ENCODE data around the gene THOC6. TPM values are rescaled to one million over a fixed set of nuclear protein-coding genes. Genes with fewer than 3 reads are reported as not detected.
A peak's percentile ranks its signal among the peaks of the same experiment; 100 is the strongest.

Gene THOC6
- polyA plus RNA-seq, 2 of the 4 experiments (the other 2 are of a cell fraction) = 32.5 to 53.2 TPM

- no peak for TF ChIP-seq ELK1 (IDR thresholded peaks at IDR 0.05; ENCODE audit: low read depth, low read length)
- no peak for TF ChIP-seq CBX8 (IDR thresholded peaks at IDR 0.05)
- TF ChIP-seq CEBPB (IDR thresholded peaks at IDR 0.05) = no peak
- CTCF ChIA-PET = interaction anchor here (0.9 to 11.8 kb wide), 3 partner anchors 7 to 22 kb away, joined by 4 to 178 read pairs (median 6); no protein-coding TSS in a partner anchor
- 0 out of 3 replicates have a peak, but pooled peaks cover 4% of the 10 kb centered on the region for H3K4me1 ChIP-seq
- peak within 1 kb of the TSS in 1 of 2 experiments; percentile 43; a peak in 2 of 6 replicates for H3K27ac ChIP-seq
- ATAC-seq (no peak), FAIRE-seq (no peak), DNase-seq (ENCODE audit: low read depth in 1 of 2, low spot score in 1 of 2) (no peak)
- H3K4me2 ChIP-seq = peak within 1 kb of the TSS; percentile 68
- H3K4me3 ChIP-seq = peak within 1 kb of the TSS; percentile 30; the same call in 1 of the 3 replicates
- POLR2A ChIA-PET = no interaction called here
- WGBS (ENCODE audit: missing lambda C conversion rate) = 64% methylated on average over 11 of the region's 44 CpGs
- H3K9me3 ChIP-seq = no peaks in the 10 kb centered on the region
Observed at GRCh38 chr16:3036726-3037315, 13.0 kb downstream of the THOC6 start, which contains the start of gene BICDL2. TSS of gene BICDL2 (minus strand) at chr16:3036944. CDS start at chr16:3035496, 1,448 bp downstream.

GRCh38 chr16:3038256-3038655 lies 14.4 kb downstream of the THOC6 start:
- no peak overlapping the region for H3K27ac ChIP-seq
- no peak for TF ChIP-seq JUNB (IDR thresholded peaks at IDR 0.05)
- no peak for TF ChIP-seq EP300 (IDR thresholded peaks at IDR 0.05)
- TF ChIP-seq BCL3 (IDR thresholded peaks at IDR 0.05) = no peak
- no peak for TF ChIP-seq HOXA7 (CRISPR knock-in tag; IDR thresholded peaks at IDR 0.05)
- TF ChIP-seq MYC (IDR thresholded peaks at IDR 0.05; ENCODE audit: borderline replicate concordance, low read length) = no peak
- TF ChIP-seq RARB (CRISPR knock-in tag; IDR thresholded peaks at IDR 0.05) = no peak
- no peak for TF ChIP-seq ZFP36 (IDR thresholded peaks at IDR 0.05; ENCODE audit: borderline replicate concordance, partially characterized antibody)
- TF ChIP-seq ZSCAN20 (CRISPR knock-in tag; IDR thresholded peaks at IDR 0.05) = no peak
- TF ChIP-seq GATA3 (IDR thresholded peaks at IDR 0.05; ENCODE audit: borderline replicate concordance) = no peak
- no peak for TF ChIP-seq BHLHE40 (IDR thresholded peaks at IDR 0.05; ENCODE audit: low read depth, low read length)
- TF ChIP-seq ATOH8 (CRISPR knock-in tag; IDR thresholded peaks at IDR 0.05; ENCODE audit: low read depth) = no peak
- TF ChIP-seq TP53 (CRISPR knock-in tag; IDR thresholded peaks at IDR 0.05) = no peak
- TF ChIP-seq PHF8 (IDR thresholded peaks at IDR 0.05; ENCODE audit: borderline replicate concordance, low read depth) = no peak
- no peak for TF ChIP-seq MAX (IDR thresholded peaks at IDR 0.05)
- TF ChIP-seq FOXS1 (CRISPR knock-in tag; IDR thresholded peaks at IDR 0.05) = no peak
- no peak overlapping the region for H3K4me2 ChIP-seq
- H3K4me3 ChIP-seq = no peak overlapping the region
- POLR2A ChIA-PET = no interaction called here
- 45% methylated on average over 11 of the region's 11 CpGs for WGBS (ENCODE audit: missing lambda C conversion rate)
- DNase-seq (ENCODE audit: low read depth in 1 of 2, low spot score in 1 of 2) (no peak), FAIRE-seq (no peak), ATAC-seq (peak in 1 of 2 experiments; percentile 1; a peak in 1 of 6 replicates)
- 0 out of 3 replicates have a peak, but pooled peaks cover 4% of the 10 kb centered on the region for H3K4me1 ChIP-seq
- H3K9me3 ChIP-seq = no peaks in the 10 kb centered on the region
- CTCF ChIA-PET = interaction anchor here (1.0 to 11.8 kb wide), 4 partner anchors 9 to 127 kb away, joined by 3 to 178 read pairs (median 7); no protein-coding TSS in a partner anchor

- Histone ChIP-seq H3K9me3 (no peaks in the 10 kb centered on the region), H3K27ac (no peak overlapping the region), H3K4me3 (no peak overlapping the region), H3K4me2 (no peak overlapping the region), H3K4me1 (0 out of 3 replicates have a peak, but pooled peaks cover 4% of the 10 kb centered on the region)
- no peak for DNase-seq (ENCODE audit: low read depth in 1 of 2, low spot score in 1 of 2)
- ChIA-PET CTCF (interaction anchor here (0.6 to 11.8 kb wide), 6 partner anchors 9 to 126 kb away, joined by 3 to 178 read pairs (median 5); no protein-coding TSS in a partner anchor), POLR2A (interaction anchor here (0.5 kb wide), 1 partner anchor 20 kb away, joined by 3 read pairs; no protein-coding TSS in a partner anchor)
- FAIRE-seq = no peak
- 86% methylated on average over 5 of the region's 5 CpGs for WGBS (ENCODE audit: missing lambda C conversion rate)
- peak; percentile 2 to 8; a peak in 1 of 6 replicates for ATAC-seq
- TF ChIP-seq GATA3 (IDR thresholded peaks at IDR 0.05; ENCODE audit: borderline replicate concordance) (no peak), HOXB13 (CRISPR knock-in tag; IDR thresholded peaks at IDR 0.05; ENCODE audit: low read depth) (no peak), JUN (IDR thresholded peaks at IDR 0.05) (no peak), POLR2A (IDR thresholded peaks at IDR 0.05; ENCODE audit: low read length) (no peak), TFCP2L1 (CRISPR knock-in tag; IDR thresholded peaks at IDR 0.05) (no peak), NR3C1 (IDR thresholded peaks at IDR 0.05) (no peak), KDM5A (IDR thresholded peaks at IDR 0.05) (no peak), RNF2 (IDR thresholded peaks at IDR 0.05; ENCODE audit: borderline replicate concordance, low read depth) (no peak), ATOH8 (CRISPR knock-in tag; IDR thresholded peaks at IDR 0.05; ENCODE audit: low read depth) (no peak), TP53 (CRISPR knock-in tag; IDR thresholded peaks at IDR 0.05) (no peak), PBX3 (IDR thresholded peaks at IDR 0.05) (no peak), RAD21 (conservative IDR thresholded peaks at IDR 0.05 in 1 of 2, IDR thresholded peaks at IDR 0.05 in 1 of 2) (no peak), MAX (IDR thresholded peaks at IDR 0.05) (no peak)
Observed at GRCh38 chr16:3038896-3039295, 15.1 kb downstream of the THOC6 start.
